Measurements from ENCODE around the gene TNPO3.
A peak's percentile ranks its signal among the peaks of the same experiment; 100 is the strongest.
"Not testable (repeated sequence)": the region's sequence is repeated elsewhere in the genome, so short reads cannot be mapped to it uniquely, and the experiment has no call there.

The TNPO3 gene

DNA sequence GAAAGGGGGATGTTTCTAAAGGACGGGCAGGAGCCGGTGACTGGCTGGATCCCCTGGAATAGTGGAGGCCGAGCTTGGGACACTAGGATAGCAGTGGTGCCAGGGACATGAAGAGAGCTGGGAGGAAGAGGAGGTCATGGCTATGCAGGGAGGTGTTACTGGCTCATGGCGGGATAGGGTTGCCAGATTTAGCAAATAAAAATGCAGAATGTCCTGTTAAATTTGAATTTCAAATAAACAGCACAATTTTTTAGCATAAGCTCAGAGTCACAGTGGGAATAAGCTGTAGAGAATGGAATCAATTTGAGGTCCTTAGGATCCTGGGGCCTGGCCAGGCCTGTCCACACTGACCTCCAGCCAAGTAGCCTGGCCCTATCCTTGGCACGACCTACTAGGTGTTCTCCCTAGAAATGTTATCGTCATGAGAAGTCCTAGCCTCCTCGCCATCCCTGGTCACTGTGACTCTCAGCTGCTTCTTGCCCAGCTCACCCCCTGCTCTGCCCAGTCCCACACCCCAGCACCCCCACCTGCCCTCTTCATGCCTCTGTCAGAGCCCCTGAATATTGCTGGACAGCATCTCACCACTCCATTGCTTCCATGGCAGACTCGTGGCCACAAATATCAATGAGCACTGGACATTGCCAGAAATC is 136.8 kb downstream of the TNPO3 start:
- no peak for DNase-seq

GRCh38 chr7:128917122-128917521 is 137.8 kb downstream of the TNPO3 start:
- no peak for DNase-seq

GRCh38 chr7:128916643-128916915 is 138.3 kb downstream of the TNPO3 start:
- DNase-seq = no peak

DNA sequence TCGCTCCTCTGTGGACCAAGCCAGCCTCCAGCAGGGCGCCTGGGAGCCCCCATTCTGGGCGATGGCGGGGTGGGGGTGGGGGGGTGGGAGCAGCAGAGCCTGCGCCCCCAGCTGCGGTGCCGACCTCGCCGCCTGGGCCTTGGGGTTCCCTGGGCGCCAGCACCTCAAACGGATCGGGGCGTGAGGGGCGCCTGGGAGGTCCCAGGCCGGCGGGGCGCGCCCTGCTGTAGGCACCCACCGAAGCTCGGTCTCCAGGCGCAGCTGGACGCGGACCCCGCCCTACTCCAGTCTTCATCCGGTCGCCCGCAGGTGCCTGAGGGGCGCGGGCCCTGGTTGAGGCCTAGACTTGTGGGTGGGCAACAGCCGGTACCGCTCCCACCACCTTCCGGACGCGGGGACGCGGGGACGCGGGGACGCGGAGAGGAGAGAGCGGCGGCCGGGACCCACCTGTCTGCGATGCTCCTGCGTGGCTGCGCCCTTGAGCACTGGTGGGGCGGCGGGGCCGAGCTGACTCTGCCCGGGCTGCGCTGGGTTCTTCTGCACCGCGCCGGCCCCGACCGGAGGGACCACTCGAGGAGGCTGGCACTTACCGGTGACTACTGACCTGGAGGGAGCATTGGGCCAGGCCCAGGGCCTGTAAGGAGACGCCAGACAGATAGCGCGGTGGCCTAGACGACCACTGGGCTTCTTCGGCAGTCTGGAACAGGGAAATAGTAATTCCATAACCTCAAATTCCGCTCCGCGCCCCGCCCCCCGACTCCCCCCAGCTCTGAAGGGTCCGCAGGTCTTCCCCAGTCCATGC is 138.9 kb downstream of the TNPO3 start:
- DNase-seq = no peak

GRCh38 chr7:128915271-128915819 is 139.6 kb downstream of the TNPO3 start:
- no peak for DNase-seq

DNA sequence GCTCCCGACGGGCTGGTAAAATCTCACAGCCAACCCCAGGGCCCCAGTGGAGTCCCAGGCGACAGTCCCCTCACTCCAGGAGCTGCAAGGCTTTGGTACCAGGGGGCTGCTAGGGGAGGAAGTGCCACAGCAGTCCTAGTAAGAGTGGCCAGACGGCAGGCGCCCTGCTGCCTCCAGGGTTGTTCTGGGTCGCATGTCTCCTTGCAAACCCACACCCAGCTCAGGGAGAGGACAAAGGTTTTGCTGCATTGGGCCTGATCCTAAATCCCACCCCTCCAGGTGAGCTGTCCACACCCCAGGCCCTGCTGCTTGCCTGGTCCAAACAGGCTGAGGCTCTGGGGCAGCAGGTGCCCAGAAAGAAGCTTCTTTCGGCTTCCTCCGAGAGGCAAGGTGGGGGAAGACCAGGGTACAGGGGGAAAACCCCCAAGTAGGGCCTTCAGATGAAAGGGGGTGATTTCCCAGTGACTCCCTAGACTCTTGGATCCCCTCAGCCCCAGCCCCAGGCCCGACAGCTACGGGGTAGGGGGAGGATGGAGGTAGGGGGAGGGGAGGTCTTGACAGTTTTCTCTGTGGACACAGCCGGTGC is 140.3 kb downstream of the TNPO3 start:
- DNase-seq = no peak

DNA sequence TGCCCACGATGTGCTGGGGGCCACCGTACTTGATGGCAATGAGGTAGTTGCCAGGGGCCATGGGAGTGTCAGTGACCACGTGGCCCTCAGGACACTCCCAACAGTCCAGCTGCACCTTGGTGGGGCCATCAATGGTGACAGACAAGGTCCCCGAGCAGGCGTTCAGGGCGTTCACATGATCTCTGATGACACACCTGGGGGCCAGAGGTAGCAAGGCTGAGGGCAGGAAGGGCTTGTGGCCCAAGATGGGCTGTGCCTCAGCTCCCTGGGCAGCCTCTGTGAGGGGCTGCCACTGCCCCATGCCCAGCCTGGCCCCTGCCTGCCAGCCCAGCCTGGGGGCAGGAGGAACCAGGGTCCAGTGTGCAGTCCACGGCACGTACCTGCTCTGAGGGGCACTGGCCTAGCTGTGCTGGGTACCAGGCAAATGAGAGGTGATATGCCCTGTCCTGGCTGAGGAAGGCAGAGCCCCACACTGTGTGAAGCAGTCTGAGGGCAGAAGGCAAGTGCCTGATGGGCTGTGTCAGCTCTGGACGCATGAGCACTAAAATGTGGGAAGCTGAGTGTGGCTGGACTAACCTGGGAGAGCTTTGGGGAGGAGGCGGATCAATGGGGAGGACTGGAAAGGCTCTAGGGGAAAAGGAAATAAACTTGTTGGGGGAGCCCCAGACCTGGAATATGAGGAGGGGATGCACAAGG is 140.9 kb downstream of the TNPO3 start:
- DNase-seq = no peak

GRCh38 chr7:128912709-128913495 is 142.0 kb downstream of the TNPO3 start:
- DNase-seq = not testable (repeated sequence)

GRCh38 chr7:128912281-128912680 is 142.6 kb downstream of the TNPO3 start:
- no peak for DNase-seq

- no peak for DNase-seq
Observed at GRCh38 chr7:128911423-128912031, 143.4 kb downstream of the TNPO3 start.

- no peak for DNase-seq
Observed at GRCh38 chr7:128910569-128910945, 144.4 kb downstream of the TNPO3 start, which contains the start of gene KCP. TSS of gene KCP (minus strand) at chr7:128910709. CDS start at chr7:128910676, 33 bp downstream.

GRCh38 chr7:128909625-128910568 is 145.0 kb downstream of the TNPO3 start:
- DNase-seq = peak; percentile 31

DNA sequence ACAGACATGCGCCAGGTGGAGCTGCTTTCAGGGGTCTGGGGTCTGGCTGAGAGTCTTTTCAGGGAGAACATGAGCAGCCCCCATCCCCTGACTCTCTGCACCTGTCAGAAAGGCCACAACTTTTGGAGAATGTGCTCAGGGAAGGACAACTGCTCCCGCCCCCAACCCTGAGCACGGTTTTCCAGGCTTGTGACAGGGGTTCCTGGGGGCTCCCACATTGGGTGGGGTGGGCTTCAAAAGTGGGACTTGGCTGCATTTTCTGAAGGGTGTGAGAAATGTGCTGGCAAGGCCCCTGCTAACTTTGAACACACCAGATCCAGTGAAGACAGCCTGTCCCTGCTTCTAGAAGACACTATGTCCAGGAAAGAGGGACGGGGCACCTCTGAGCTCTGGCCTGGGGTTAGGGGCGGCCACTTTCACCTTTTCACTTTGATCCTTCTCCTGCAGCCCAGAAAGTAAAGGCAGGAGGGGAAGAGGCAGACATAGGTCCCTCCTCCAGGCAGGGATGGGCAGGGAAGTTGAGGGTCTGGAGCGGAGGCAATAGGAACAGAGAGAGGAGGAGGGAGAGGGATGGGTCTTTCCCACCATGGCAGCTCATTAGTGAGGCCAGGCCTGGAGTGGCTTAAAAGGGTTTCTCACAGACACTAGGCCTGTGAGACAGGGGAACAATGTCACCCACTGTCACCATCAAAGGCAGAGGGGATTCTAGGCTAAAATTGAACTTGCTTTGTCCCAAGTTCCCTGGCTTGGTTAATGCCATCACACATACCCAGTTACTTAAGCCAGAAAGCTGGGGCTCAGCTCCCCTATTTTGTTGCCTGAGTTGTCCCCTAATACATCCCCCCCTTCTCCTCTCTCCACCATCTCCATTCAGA is 145.9 kb downstream of the TNPO3 start:
- no peak for DNase-seq

GRCh38 chr7:128906766-128907559 is 147.9 kb downstream of the TNPO3 start:
- no peak for DNase-seq

DNA sequence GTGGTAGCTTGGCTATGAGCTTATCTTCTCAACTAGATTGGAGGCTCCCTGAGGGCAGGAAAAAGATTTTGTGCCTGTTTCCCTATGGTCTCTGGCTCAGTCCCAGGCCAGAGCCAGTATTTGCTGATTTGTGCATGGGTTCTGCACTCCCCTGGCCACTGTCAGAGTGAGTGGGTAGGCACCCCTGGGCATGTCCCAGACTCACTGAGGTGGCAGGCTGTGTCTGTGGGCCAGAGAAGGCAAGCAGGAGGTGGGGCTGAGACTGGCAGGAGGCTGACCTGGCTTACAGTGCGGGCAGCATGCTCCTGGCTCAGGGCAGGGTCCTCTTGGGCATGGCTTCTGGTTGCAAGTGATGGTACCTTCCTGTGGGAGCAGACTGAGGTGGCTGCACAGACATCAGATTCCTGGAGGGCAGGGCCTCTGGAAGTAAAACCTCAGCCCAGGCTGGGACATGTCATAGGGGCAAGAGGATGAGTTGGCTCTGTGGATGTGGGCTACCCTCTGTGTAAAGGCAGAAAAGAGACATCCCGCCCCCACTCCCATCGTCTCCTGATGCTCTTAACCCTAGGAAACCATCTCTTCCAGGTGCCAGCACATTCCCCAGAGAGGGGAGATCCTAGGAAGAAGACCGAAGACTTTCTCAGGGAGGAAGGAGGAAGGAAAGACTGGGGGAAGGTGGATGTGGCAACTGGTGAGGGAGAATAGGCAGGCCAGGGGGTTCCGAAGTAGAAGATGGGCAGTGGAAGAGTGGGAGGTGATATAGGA is 148.7 kb downstream of the TNPO3 start:
- no peak for DNase-seq

DNA sequence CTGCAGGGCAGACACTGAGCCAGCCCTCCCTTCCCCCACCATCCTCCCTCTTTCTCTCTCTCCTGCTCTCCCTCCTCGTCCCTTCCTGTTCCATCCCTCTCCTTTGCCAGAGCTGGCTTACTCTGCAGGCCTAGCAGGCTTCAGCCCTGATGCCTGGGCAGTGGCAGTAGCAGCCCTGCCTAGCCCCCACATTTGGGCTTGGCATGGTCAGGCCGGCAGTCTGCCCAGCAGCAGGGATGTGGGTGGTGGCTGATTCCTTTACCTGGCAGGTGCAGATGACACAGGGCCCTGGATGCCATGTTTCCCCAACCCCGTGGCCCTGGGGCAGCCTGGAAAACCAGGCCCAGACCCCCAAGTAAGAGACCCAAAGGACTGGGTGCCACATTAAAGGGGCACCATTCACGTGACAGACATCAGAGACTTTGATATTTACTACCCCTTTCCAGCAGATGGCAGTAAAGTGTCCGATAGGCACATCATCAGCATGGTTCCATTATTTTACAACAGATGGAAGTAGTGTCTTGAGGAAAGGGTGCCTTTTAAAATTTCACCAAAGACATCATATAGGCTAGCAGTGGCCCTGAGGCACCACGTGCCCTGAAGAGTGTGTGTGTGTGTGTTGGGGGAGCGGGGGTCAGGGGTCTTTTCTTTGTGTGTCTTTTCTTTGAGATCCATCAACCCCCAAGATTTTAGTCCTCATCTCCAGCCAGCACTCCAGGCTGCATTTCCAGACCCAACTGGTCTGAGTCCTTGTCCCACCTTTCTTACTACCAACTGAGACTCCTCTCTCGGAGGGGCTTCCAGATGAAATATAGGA is 150.3 kb downstream of the TNPO3 start:
- peak; percentile 11 for DNase-seq
